GM15510 (cell line): Measurements from ENCODE around the gene MT1M.
A peak's percentile ranks its signal among the peaks of the same experiment; 100 is the strongest.

Source experiments
- POLR2A ChIP-seq: IDR thresholded peaks from 3 replicates; pipeline ENCODE4 v1.6.1; 2011; ENCODE audit warnings: borderline replicate concordance; ENCODE audit not compliant: insufficient read length; ENCODE audit errors: extremely low read depth

The MT1M gene

DNA sequence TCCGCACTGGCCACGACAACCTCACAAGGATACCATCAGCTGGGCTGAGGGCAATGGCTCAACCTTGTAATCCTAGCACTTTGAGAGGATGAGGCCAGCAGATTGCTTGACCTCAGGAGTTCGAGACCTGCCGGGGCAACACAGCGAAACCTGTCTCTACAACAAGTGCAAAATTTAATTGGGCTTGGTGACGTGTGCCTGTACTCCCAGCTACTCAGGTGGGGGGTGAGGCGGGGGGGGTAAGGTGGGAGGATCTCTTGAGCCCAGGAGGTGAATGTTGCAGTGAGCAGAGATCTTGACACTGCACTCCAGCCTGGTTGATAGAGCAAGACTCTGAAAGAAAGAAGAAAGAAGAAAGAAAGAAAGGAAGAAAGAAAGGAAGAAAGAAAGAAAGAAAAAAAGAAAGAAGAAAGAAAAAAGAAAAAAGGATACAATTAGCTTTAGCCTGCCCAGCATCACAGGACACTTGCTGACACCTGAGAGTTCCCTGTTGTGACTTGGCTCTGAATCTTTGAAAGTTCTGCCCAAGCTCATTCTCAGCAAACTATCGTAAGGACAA lies 12.0 kb upstream of the MT1M start:
- TF ChIP-seq POLR2A: no peak

DNA sequence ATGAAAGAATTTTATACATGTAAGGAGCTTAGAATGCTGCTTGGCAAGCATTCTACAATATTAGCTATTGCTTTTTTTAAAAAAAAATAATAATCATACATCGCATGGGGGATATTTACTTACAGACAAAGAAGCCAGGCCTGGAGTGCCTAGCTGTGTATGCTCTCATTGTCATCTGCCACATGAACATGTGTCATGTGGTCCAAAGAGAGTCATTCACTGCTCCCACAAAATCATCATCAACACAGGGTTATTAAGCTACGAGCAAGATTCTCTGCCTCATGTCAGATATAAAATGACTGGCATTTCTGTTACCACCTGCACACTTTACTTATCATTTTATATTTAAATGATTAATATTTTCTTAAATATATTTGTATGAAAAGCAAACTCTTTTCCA lies 8.8 kb upstream of the MT1M start:
- TF ChIP-seq POLR2A: no peak

DNA sequence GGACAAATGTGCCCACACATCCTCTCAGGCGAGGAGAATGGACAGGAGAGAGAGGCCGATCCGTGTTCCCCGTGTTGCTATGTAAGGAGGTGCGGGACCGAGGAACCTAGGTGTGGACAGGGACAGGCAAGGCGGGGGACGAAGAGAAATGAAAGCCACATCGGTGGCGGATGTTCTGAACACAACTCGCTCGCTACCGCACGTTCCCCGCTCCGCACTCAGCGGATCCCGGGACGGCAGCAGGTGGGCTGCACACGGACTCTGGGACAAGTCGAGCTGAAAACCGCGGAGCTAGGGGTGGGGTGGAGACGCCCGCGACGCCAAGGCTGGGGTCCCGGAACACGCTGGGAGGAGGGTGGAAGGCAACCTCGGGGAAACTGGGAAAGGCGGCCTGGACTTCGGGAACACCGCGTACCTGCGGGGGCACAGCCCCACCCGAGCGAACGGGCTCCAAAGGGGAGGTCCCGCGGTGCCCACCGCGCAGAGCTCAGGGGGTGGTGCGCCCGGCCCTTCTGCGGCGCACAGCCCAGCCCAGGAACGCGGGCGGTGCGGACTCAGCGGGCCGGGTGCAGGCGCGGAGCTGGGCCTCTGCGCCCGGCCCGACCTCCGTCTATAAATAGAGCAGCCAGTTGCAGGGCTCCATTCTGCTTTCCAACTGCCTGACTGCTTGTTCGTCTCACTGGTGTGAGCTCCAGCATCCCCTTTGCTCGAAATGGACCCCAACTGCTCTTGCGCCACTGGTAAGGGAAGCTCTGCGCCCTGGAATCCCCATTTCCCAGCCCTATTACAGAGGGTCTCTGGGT lies 7.1 kb upstream of the MT1M start, which contains the start of gene MT1E:
Gene MT1E (plus strand): TSS at position 642 of the 803 bp plus-strand sequence. CDS start 71 bp downstream, at position 713.
- peak; percentile 46 for TF ChIP-seq POLR2A

DNA sequence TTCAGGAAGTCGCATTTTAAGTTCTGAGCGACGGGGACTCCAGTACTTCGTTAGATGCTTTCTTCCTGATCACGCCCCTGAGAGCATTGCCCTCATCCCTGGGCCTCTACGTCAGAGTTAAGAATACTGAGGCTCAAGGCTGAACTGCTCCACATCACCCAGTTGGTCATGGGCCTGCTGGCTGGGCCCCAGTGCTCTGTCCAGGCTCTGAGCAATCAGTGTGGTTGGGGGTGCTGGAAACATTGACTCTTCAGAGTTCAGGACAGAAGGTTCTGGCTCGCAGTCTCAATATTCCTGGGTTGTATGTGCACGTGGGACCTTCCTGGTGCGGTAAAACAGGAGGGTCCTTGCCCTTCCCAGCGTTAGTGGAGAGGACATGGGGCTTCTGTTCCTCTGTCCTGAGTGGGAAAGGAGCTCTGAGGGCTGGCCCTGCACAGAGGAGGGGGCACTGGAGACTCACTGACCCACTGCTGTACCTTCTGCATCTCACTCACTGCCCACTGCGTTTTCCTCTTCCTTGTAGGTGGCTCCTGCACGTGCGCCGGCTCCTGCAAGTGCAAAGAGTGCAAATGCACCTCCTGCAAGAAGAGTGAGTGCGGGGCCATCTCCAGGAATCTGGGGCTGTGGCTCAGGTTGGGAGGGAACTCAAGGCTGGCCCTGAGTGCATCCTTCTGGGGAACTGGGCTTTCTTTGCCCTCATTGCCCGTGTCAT lies 6.4 kb upstream of the MT1M start:
- TF ChIP-seq POLR2A: no peak

DNA sequence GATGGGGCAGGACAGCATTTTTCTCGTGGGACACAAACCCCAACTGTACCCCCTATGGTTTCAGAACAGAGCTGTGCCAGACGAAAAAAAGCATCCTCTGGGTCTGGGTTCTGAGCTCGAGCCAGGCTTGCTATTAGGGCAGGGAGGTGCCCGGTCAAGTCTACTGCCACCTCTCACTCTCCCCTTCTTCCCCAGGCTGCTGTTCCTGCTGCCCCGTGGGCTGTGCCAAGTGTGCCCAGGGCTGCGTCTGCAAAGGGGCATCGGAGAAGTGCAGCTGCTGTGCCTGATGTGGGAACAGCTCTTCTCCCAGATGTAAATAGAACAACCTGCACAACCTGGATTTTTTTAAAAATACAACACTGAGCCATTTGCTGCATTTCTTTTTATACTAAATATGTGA lies 5.8 kb upstream of the MT1M start:
- no peak for TF ChIP-seq POLR2A

DNA sequence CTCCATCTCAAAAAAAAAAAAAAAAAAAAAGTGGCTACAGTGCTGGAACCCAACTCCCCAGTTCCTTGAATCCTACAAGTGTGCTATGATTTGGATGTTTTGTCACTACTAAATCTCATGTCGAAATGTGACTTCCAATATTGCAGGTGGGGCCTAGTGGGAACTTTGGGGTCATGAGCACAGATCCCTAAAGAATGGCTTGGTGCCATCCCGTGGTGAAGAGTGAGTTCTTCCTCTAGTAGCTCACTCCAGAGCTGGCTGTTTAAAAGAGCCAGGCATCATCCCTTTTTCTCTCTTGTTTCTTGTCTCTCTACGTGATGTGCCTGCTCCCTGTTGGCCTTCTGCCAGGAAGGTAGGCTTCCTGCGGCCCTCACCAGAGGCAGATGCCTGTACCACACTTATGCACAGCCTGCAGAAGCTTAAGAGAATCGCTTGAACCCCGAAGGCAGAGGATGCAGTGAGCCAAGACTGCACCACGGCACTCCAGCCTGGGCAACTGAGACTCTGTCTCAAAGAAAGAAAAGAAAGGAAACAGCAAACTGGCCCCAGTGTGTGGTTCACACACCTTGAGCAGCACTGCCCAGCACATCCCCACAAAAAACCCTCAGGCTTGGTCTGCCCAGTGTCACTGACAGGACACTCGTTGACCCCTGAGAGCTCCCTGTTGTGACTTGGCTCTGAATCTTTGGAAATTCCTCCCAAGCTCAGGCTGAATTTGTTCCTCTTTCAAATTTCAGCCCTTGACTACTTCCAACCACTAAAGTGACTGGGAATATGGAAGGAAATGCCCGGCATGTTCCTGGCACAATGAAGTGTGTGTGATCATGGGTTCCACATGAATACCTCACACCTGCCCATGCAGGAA lies 3.7 kb upstream of the MT1M start:
- TF ChIP-seq POLR2A: no peak

DNA sequence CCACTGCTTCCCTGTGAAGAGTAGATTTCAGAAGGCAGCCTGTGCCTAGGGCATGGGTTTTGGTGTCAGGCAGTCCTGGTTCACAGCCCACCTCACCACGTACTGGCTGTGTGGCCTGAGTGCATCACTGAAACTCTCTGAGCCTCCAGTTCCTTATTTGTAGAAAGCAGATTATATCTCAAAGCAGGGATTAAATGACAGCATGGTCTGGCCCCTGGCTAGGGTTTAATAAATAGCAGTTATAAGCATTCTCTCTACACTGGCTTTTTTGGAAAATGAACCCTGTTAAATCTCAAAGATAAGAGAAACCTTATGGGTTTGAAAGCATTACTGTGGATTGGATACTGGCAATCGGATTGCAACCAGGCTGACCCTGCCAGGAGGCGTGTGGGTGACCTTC lies 2.9 kb upstream of the MT1M start:
- TF ChIP-seq POLR2A: no peak

DNA sequence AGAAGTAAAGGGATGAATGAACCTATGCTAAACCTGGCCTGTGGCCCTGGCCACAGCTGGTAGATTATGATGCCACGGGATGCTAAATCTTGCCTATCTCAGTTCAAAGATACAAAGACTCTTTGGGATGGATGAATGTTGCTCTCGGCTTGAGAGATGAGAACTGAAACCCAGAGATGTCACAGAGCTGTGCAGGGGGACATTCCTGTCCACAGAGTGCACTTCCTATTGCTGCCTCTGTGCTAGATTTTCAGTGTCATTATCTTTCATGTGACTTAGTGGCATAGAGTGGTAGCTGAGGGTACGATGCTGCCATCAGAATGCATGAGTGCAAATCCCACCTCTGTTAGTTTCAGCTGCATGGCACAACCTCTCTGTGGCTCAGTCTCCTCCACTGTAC lies 2.3 kb upstream of the MT1M start:
- TF ChIP-seq POLR2A: no peak

DNA sequence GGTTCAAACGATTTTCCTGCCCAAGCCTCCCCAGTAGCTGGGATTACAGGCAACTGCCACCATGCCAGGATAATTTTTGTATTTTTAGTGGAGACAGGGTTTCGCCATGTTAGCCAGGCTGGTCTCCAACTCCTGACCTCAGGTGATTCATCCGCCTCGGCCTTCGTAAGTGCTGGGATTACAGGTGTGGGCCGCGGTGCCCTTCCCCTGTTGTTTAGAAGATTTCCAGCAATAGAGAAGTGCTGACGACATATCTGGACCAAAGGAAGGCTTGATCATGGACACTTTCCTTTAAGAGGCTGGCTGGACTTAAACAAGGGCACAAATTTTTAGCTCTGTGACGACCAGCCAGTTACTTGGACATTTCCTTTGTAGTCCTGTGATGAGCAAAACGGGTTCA lies 1.3 kb upstream of the MT1M start:
- TF ChIP-seq POLR2A: no peak

DNA sequence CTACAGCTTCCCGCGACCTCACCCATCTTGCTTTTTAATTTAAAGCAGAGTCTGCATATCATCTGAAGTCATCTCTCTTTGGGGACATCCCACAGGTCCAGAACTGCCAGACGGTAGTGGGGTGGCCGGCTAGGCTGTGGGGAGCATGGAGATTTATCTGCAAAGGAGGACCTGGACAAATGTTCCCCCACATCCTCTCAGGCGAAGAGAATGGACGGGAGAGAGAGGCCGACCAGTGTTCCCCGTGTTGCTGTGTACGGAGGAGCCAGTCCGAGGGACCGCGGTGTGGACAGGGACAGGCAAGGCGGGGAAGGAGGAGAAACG lies 665 bp upstream of the MT1M start:
- TF ChIP-seq POLR2A: no peak

DNA sequence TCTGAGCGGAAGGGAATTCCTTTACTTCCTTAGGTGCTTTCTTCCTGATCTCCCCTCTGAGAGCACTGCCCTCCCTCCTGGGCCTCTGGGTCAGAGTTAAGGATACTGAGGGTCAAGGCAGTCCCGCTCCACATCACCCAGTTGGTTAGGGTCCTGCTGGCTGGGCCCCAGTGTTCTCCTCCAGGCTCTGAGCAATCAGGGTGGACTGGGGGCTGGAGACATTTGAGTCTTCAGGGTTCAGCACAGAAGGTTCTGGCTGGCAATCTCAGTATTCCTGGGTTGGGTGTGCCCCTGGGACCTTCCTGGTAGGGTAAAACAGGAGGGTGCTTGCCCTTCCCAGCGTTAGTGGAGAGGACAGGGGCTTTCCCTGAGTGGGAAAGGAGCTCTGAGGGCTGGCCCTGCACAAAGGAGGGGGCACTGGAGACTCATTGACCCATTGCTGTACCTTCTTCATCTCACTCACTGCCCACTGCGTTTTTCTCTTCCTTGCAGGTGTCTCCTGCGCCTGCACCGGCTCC lies 448 bp downstream of the MT1M start:
- no peak for TF ChIP-seq POLR2A

DNA sequence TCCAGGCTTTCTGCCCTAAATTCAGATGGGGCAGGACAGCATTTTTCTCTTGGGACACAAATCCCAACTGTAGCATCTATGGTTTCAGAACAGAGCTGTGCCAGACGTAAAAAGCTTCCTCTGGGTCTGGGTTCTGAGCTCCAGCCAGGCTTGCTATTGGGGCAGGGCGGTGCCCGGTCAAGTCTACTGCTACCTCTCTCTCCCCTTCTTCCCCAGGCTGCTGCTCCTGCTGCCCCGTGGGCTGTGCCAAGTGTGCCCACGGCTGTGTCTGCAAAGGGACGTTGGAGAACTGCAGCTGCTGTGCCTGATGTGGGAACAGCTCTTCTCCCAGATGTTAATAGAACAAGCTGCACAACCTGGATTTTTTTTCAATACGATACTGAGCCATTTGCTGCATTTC lies 1.1 kb downstream of the MT1M start:
- no peak for TF ChIP-seq POLR2A

DNA sequence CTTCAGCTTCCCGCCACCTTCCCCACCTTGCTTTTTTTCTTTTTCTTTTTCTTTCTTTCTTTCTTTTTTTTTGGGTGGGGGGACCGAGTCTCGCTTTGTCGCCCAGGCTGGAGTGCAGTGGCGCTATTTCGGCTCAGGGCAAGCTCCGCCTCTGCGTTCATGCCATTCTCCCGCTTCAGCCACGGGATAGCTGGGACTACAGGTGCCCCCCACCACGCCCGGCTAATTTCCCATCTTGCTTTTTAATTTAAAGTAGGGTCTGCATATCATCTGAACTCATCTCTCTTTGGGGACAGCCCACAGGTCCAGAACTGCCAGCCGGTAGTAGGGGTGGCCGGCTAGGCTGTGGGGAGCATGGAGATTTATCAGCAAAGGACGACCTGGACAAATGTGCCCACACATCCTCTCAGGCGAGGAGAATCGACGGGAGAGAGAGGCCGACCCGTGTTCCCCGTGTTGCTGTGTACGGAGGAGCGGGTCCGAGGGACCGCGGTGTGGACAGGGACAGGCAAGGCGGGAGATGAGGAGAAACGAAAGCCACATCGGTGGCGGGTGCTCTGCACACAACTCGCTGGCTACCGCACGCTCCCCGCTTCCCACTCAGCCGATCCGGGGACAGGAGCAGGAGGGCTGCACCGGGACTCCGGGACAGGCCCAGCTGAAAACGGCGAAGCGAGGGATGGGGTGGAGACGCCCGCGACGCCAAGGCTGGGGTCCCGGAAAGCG lies 2.4 kb downstream of the MT1M start:
- TF ChIP-seq POLR2A: no peak

DNA sequence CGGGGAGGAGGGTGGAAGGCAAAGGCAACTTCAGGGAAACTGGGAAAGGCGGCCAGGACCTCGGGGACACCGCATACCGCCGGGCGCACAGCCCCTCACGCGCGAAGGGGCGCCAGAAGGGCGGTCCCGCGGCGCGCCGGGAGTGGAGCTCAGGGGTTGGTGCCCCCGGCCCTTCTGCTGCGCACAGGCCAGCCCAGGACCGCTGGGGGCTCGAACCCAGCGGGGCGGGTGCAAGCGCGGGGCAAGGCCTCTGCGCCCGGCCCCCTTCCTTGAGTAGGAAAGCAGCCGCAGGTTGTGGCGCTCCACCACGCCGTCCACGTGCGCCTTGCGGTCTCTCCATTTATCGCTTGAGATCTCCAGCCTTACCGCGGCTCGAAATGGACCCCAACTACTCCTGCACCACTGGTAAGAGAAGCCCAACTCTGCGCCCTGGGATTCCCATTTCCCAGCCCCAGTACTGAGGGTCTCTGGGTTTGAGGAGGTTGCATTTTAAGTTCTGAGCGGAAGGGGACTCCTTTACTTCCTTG lies 3.0 kb downstream of the MT1M start:
- no peak for TF ChIP-seq POLR2A
